GM20000 (cell line): ENCODE data around the gene ATP5PB.

Experiments used
- DNase-seq: peaks from one replicate; pipeline ENCODE4 v3.0.0; 2012; ENCODE audit warnings: low spot score
- TF ChIP-seq, protein P1 (sequence below): IDR thresholded peaks from 2 replicates; pipeline ENCODE4 v1.5.1; 2012; ENCODE audit warnings: mild to moderate bottlenecking, control low read depth; ENCODE audit errors: extremely low read depth, missing control alignments

ATP5PB gene

DNA sequence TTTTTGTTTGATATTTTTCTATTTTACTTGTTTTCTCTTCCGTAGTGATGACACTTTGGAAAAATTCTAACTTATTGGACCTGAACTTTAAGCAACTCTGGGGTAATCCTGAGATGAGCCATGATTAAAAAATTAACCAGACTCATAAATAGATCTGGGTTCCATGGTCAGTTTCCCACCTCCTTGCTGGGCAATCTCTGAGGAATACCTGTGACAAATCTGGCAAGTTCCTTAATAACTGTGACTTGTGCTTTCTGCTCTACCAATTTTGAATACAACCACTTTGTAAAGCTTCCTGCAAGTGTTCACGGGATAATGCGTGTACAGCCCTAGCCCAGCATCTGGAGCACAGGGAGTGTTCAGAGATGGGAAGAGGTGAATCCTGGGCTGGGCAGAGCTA is 25.0 kb upstream of the ATP5PB start:
- TF ChIP-seq, protein P1, sequence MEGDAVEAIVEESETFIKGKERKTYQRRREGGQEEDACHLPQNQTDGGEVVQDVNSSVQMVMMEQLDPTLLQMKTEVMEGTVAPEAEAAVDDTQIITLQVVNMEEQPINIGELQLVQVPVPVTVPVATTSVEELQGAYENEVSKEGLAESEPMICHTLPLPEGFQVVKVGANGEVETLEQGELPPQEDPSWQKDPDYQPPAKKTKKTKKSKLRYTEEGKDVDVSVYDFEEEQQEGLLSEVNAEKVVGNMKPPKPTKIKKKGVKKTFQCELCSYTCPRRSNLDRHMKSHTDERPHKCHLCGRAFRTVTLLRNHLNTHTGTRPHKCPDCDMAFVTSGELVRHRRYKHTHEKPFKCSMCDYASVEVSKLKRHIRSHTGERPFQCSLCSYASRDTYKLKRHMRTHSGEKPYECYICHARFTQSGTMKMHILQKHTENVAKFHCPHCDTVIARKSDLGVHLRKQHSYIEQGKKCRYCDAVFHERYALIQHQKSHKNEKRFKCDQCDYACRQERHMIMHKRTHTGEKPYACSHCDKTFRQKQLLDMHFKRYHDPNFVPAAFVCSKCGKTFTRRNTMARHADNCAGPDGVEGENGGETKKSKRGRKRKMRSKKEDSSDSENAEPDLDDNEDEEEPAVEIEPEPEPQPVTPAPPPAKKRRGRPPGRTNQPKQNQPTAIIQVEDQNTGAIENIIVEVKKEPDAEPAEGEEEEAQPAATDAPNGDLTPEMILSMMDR = no peak
- no peak for DNase-seq

DNA sequence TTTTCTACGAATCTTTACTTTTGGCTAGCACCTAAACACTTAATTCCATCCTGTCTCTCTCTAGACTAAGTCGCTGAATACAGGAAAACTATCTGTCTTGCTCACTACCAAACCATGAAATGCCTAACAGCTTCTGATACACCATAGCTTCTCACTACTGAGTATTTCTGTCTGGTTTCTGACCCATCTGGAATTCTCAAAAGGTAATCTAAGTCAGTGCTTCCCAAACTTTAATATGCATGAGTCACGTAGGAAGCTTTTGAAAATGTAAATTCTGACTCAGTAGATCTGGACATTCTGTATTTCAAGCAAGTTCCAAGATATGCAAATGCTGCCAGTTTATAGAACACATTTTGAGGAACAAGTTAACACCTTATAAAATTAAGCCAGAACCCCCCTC is 12.5 kb upstream of the ATP5PB start:
- DNase-seq = no peak
- TF ChIP-seq, protein P1 = no peak

DNA sequence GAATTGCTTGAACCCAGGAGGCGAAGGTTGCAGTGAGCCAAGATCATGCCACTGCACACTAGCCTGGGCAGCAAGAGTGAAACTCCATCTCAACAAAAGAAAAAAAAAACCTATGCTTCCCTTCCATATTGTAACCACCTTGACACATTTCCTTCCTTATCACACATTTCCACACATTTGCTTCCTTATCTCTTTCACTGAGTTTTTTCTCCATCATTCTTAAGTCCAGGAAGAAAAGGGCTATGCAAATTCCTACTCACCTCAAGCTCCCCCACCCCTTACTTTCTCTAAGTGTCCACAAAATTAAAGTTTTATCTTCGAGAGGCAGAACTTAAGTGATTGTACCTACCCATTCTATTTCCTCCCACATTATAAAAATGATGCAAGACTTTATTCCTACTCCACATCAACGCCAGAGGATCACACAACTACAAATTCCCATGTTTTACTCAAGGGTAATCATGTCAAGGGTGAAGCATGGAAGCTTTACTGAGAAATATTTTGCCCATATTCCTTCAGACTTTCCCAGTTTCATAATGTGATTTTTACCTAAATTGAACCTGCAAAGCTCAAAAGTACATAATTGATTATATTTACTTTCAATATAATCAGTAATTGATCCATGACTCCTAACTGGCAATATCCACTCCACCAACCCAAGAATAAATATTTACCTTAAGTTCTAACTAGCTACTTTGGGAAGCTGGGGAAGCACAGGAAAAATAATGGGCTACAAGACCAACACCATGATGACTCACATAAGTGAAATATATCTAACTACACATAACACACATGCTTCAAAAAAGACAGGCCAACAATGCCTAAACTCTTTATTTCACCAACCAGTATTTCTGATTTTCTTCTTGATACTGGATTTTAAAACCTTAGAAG is 9.6 kb upstream of the ATP5PB start:
- TF ChIP-seq, protein P1 = no peak
- no peak for DNase-seq

DNA sequence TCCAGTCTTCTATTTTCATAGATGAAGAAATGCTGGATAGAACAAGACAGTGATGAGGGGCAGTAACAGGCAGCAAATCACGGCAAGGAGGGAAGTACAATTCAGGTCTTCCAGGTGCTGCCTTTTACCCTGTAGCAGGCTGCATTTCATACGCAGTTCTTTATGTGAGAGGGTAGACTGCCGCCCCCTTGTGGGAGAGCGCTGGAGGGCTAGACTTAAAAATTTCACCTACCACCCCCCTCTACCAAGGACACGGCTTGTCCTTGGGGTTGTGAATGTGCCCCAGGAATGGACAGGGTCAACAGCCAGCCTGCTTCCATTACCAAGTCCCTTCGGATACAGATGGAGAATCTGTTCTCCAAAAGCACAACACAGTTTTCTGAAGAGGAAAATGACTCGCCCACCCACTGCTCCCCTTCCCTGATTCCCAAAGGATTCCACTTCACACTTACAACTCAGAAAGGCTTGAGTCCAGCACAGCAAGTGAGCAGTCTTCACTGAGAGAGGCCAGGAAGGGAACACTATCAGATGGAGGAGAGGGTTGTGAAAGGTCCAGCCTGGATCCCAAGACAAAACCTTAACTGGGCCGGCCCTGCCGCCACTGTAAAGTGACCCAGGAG is 7.6 kb upstream of the ATP5PB start:
- TF ChIP-seq, protein P1 = peak; percentile 65
- DNase-seq = peak; percentile 45

DNA sequence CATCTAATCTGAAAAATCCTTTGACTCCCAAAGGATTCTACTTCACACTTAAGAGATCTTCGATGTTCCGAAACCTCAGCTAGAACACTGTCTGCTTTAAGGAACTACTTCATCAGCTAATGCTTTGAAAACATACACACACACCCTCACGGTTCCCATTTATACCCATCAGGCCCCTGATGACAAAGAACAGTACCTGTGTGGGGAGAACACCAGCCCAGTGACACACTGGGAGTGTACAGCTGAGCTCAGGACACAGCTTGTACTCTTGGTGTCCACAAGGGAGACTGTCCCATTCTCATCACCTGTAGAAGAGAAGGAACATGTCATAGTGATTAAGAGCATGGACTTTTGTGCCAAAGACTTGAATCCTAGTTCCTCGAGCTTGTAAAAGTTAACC is 6.8 kb upstream of the ATP5PB start:
- TF ChIP-seq, protein P1 = no peak
- DNase-seq = no peak

DNA sequence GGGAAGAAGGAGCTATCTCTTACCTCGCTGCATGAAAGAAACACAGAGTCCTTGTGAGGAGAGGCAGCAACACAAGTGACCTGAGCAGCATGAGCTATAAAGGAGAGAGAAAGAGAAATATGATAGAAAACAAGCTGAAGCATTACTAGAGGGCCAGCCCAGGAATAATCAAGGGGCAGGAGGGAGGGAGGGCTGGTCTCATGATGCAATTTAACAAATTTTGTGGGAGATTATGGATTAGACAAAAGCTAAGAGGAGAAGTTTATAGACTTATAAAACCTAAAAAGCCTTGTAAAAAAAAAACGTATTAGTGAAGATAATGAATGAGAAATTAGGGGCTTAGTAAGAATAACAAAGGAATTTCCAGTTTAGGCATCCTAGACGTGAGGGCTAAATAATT is 5.2 kb upstream of the ATP5PB start:
- TF ChIP-seq, protein P1 = no peak
- no peak for DNase-seq

DNA sequence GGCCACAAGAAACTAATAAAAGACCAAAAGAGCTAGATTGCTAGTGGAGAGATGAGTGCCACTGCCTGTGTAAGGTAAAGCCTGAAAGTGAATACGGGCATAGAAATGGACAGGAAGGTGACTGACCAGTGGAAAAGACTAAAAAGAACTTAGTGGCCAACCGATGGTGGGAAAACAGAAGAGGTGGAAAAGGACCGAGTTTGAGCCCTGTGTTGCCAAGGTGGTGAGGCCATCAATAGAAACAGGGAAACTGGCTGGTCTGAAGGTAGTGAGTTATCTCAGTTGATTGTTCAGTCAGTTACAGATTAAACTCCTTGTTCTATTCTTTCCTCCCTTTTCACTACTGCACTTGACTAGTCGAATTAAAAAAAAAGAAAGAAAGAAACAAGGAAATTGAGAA is 2.7 kb upstream of the ATP5PB start:
- TF ChIP-seq, protein P1 = no peak
- no peak for DNase-seq
